Measurements from ENCODE around the gene EML4.

DNA sequence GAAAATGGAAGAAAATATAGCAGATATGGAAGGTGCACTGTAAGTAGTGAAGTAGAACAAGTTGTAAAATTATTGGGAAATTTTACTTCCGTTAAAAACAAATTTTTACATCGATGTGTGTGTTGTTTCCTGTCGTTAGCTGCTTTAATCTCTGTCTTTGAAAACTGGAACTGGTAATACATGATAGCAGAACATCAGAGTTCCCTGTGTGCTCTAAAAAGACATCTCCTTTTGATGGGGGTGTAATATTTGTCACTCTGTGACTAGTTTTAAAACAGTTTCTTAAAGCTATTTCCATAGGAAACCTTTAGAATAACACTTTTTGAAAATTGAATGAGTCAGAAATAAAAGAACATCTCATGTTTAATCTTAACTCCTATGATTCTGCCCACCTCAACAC lies 148.3 kb downstream of the EML4 start:
- TF ChIP-seq, protein P1, sequence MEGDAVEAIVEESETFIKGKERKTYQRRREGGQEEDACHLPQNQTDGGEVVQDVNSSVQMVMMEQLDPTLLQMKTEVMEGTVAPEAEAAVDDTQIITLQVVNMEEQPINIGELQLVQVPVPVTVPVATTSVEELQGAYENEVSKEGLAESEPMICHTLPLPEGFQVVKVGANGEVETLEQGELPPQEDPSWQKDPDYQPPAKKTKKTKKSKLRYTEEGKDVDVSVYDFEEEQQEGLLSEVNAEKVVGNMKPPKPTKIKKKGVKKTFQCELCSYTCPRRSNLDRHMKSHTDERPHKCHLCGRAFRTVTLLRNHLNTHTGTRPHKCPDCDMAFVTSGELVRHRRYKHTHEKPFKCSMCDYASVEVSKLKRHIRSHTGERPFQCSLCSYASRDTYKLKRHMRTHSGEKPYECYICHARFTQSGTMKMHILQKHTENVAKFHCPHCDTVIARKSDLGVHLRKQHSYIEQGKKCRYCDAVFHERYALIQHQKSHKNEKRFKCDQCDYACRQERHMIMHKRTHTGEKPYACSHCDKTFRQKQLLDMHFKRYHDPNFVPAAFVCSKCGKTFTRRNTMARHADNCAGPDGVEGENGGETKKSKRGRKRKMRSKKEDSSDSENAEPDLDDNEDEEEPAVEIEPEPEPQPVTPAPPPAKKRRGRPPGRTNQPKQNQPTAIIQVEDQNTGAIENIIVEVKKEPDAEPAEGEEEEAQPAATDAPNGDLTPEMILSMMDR (IDR thresholded peaks at IDR 0.05) = no peak
- no peak for TF ChIP-seq POLR2A (IDR thresholded peaks at IDR 0.05)

Measured in adrenal gland (tissue), 5 donors.